ENCODE data around the gene ACVR2A.

ACVR2A gene

GRCh38 chr2:147924647-147925046, 79.8 kb downstream of the ACVR2A start:
- no peak for DNase-seq (ENCODE audit: low read depth in 2 of 2)

- no peak for DNase-seq (ENCODE audit: low read depth in 2 of 2)
These were observed 81.1 kb downstream of the ACVR2A start for GRCh38 chr2:147925886-147926285.

GRCh38 chr2:147927053-147927588, 82.3 kb downstream of the ACVR2A start:
- DNase-seq (ENCODE audit: low read depth in 2 of 2) = no peak

GRCh38 chr2:147933931-147934330, 89.1 kb downstream of the ACVR2A start:
- no peak for DNase-seq (ENCODE audit: low read depth in 2 of 2)

GRCh38 chr2:147934881-147935620, 90.2 kb downstream of the ACVR2A start:
- no peak for DNase-seq (ENCODE audit: low read depth in 2 of 2)

GRCh38 chr2:147937744-147938349, 93.0 kb downstream of the ACVR2A start:
- DNase-seq (ENCODE audit: low read depth in 2 of 2) = no peak

GRCh38 chr2:147939313-147939712, 94.5 kb downstream of the ACVR2A start:
- DNase-seq (ENCODE audit: low read depth in 2 of 2) = no peak

GRCh38 chr2:147945660-147946059, 100.8 kb downstream of the ACVR2A start:
- DNase-seq (ENCODE audit: low read depth in 2 of 2) = no peak

GRCh38 chr2:147952118-147952517, 107.3 kb downstream of the ACVR2A start:
- DNase-seq (ENCODE audit: low read depth in 2 of 2) = no peak

GRCh38 chr2:147968571-147968970, 123.7 kb downstream of the ACVR2A start:
- no peak for DNase-seq (ENCODE audit: low read depth in 2 of 2)

GRCh38 chr2:147976102-147976501, 131.3 kb downstream of the ACVR2A start:
- no peak for DNase-seq (ENCODE audit: low read depth in 2 of 2)

GRCh38 chr2:147977679-147978078, 132.8 kb downstream of the ACVR2A start:
- no peak for DNase-seq (ENCODE audit: low read depth in 2 of 2)
